Astrocyte of the spinal cord (primary cell): ENCODE data around the gene FHIT.

ENCODE experiments used
- DNase-seq: peaks from one replicate; pipeline ENCODE4 v3.0.0; 2011; ENCODE audit warnings: low read depth, low spot score
- H3K4me3 ChIP-seq: 2 replicates; pipeline ENCODE4 v1.5.1; 2011; ENCODE audit warnings: low read depth, mild to moderate bottlenecking, low read length, moderate library complexity
- CTCF ChIP-seq: IDR thresholded peaks from 2 replicates; pipeline ENCODE4 v1.5.1; 2012; ENCODE audit warnings: low read depth, mild to moderate bottlenecking, low read length, inconsistent platforms
- in situ Hi-C: cut with HindIII; loops from 2 replicates; pipeline ENCODE4 v1.10.0; 2017; ENCODE audit warnings: low sequenced_read_pairs

FHIT gene

GRCh38 chr3:60325610-60326170, 925.6 kb downstream of the FHIT start:
- no peak for DNase-seq
- H3K4me3 ChIP-seq, result no peak overlapping the region
- in situ Hi-C loops, result no loop called here
- no peak for TF ChIP-seq CTCF

GRCh38 chr3:60323651-60324050, 927.6 kb downstream of the FHIT start:
- in situ Hi-C loops, result no loop called here
- no peak overlapping the region for H3K4me3 ChIP-seq
- DNase-seq, result no peak
- TF ChIP-seq CTCF, result no peak

- no peak for DNase-seq
- H3K4me3 ChIP-seq, result no peak overlapping the region
- in situ Hi-C loops, result no loop called here
- TF ChIP-seq CTCF, result no peak
Observed at GRCh38 chr3:60323180-60323579, 928.1 kb downstream of the FHIT start.

- H3K4me3 ChIP-seq, result no peak overlapping the region
- no peak for DNase-seq
- no peak for TF ChIP-seq CTCF
- in situ Hi-C loops, result no loop called here
Observed at GRCh38 chr3:60322298-60322856, 928.9 kb downstream of the FHIT start.

GRCh38 chr3:60319179-60319858, 931.9 kb downstream of the FHIT start:
- no peak for DNase-seq

More at GRCh38 chr3:60319179-60319858, 931.9 kb downstream of the FHIT start:
- no peak overlapping the region for H3K4me3 ChIP-seq
- in situ Hi-C loops, result no loop called here
- no peak for TF ChIP-seq CTCF
